CD4-positive, alpha-beta T cell treated with Interleukin-1 beta for 1 hour (primary cell): ENCODE data around the gene RNASEH1.

ENCODE experiments used
- DNase-seq, 2 donors: peaks; one replicate each; pipeline ENCODE4 v3.0.0-alpha.2; 2020 to 2022

The RNASEH1 gene

GRCh38 chr2:3545788-3546478, 12.2 kb downstream of the RNASEH1 start:
- no peak for DNase-seq

GRCh38 chr2:3543023-3543683, 15.0 kb downstream of the RNASEH1 start:
- no peak for DNase-seq

- no peak for DNase-seq
Observed at GRCh38 chr2:3542107-3542506, 16.0 kb downstream of the RNASEH1 start.

GRCh38 chr2:3539836-3540235, 18.3 kb downstream of the RNASEH1 start:
- DNase-seq, result no peak

- peak; percentile 5 to 10 for DNase-seq
Observed at GRCh38 chr2:3536682-3537632, 21.2 kb downstream of the RNASEH1 start.

GRCh38 chr2:3535794-3536681, 22.1 kb downstream of the RNASEH1 start:
- no peak for DNase-seq

- no peak for DNase-seq
Observed at GRCh38 chr2:3535467-3535793, 22.7 kb downstream of the RNASEH1 start.

GRCh38 chr2:3534251-3534814, 23.8 kb downstream of the RNASEH1 start:
- no peak for DNase-seq

- no peak for DNase-seq
Observed at GRCh38 chr2:3533836-3534235, 24.3 kb downstream of the RNASEH1 start.

- no peak for DNase-seq
Observed at GRCh38 chr2:3532941-3533340, 25.2 kb downstream of the RNASEH1 start.

- DNase-seq, result no peak
Observed at GRCh38 chr2:3529316-3530025, 28.7 kb downstream of the RNASEH1 start.

GRCh38 chr2:3527886-3528785, 30.0 kb downstream of the RNASEH1 start:
- no peak for DNase-seq

- no peak for DNase-seq
Observed at GRCh38 chr2:3526871-3527270, 31.3 kb downstream of the RNASEH1 start.

- DNase-seq, result no peak
Observed at GRCh38 chr2:3523551-3524041, 34.5 kb downstream of the RNASEH1 start.

GRCh38 chr2:3522961-3523421, 35.1 kb downstream of the RNASEH1 start:
- DNase-seq, result no peak

GRCh38 chr2:3520591-3520990, 37.5 kb downstream of the RNASEH1 start:
- DNase-seq, result no peak

- peak; percentile 76 to 79 for DNase-seq
Observed at GRCh38 chr2:3519255-3520205, 38.6 kb downstream of the RNASEH1 start, which contains the start of gene ADI1. Gene ADI1 (minus strand): TSS chr2:3519531. CDS start chr2:3519487, 44 bp downstream.

- peak; percentile 99 for DNase-seq
Observed at GRCh38 chr2:3518496-3519254, 39.5 kb downstream of the RNASEH1 start.
